GM20000 (cell line): ENCODE data around the gene ACTR5.

Experiments
- DNase-seq: peaks from one replicate; pipeline ENCODE4 v3.0.0; 2012; ENCODE audit warnings: low spot score
- CTCF ChIP-seq: IDR thresholded peaks from 2 replicates; pipeline ENCODE4 v1.5.1; 2012; ENCODE audit warnings: mild to moderate bottlenecking, control low read depth; ENCODE audit errors: extremely low read depth, missing control alignments

Gene ACTR5

GRCh38 chr20:38725148-38725901 lies 22.9 kb upstream of the ACTR5 start:
- peak; percentile 61 for DNase-seq
- no peak for TF ChIP-seq CTCF

- DNase-seq = peak; percentile 80
- peak; percentile 52 for TF ChIP-seq CTCF
Measured at GRCh38 chr20:38725931-38726803, 22.1 kb upstream of the ACTR5 start.

- TF ChIP-seq CTCF = no peak
- peak; percentile 62 for DNase-seq
Measured at GRCh38 chr20:38726804-38727606, 21.3 kb upstream of the ACTR5 start.

- peak; percentile 24 for DNase-seq
- no peak for TF ChIP-seq CTCF
Measured at GRCh38 chr20:38727607-38728190, 20.6 kb upstream of the ACTR5 start.

- no peak for TF ChIP-seq CTCF
- DNase-seq = no peak
Measured at GRCh38 chr20:38728191-38728781, 20.0 kb upstream of the ACTR5 start.

GRCh38 chr20:38728911-38729642 lies 19.2 kb upstream of the ACTR5 start:
- TF ChIP-seq CTCF = no peak
- peak; percentile 32 for DNase-seq
